Measurements from ENCODE around the gene LYZL1.
"Not testable (repeated sequence)": the region's sequence is repeated elsewhere in the genome, so short reads cannot be mapped to it uniquely, and the experiment has no call there.

The LYZL1 gene

GRCh38 chr10:29332061-29332760 is 43.3 kb downstream of the LYZL1 start:
- DNase-seq (ENCODE audit: low read depth in 2 of 2), result no peak

- DNase-seq (ENCODE audit: low read depth in 2 of 2), result no peak
Measured at GRCh38 chr10:29332761-29333148, 43.9 kb downstream of the LYZL1 start.

- DNase-seq (ENCODE audit: low read depth in 2 of 2), result not testable (repeated sequence)
Measured at GRCh38 chr10:29337526-29337925, 48.7 kb downstream of the LYZL1 start.

- DNase-seq (ENCODE audit: low read depth in 2 of 2), result no peak
Measured at GRCh38 chr10:29343607-29344038, 54.8 kb downstream of the LYZL1 start.

- DNase-seq (ENCODE audit: low read depth in 2 of 2), result no peak
Measured at GRCh38 chr10:29344073-29344820, 55.4 kb downstream of the LYZL1 start.

GRCh38 chr10:29345144-29345909 is 56.5 kb downstream of the LYZL1 start:
- no peak for DNase-seq (ENCODE audit: low read depth in 2 of 2)

- DNase-seq (ENCODE audit: low read depth in 2 of 2), result no peak
Measured at GRCh38 chr10:29345910-29346209, 57.0 kb downstream of the LYZL1 start.

GRCh38 chr10:29346296-29347001 is 57.6 kb downstream of the LYZL1 start:
- DNase-seq (ENCODE audit: low read depth in 2 of 2), result no peak

- no peak for DNase-seq (ENCODE audit: low read depth in 2 of 2)
Measured at GRCh38 chr10:29348836-29349235, 60.0 kb downstream of the LYZL1 start.

- DNase-seq (ENCODE audit: low read depth in 2 of 2), result no peak
Measured at GRCh38 chr10:29353305-29353704, 64.4 kb downstream of the LYZL1 start.

- no peak for DNase-seq (ENCODE audit: low read depth in 2 of 2)
Measured at GRCh38 chr10:29353887-29354561, 65.2 kb downstream of the LYZL1 start.

- no peak for DNase-seq (ENCODE audit: low read depth in 2 of 2)
Measured at GRCh38 chr10:29355411-29355991, 66.6 kb downstream of the LYZL1 start.

GRCh38 chr10:29356931-29357330 is 68.1 kb downstream of the LYZL1 start:
- no peak for DNase-seq (ENCODE audit: low read depth in 2 of 2)

GRCh38 chr10:29358010-29358616 is 69.2 kb downstream of the LYZL1 start:
- no peak for DNase-seq (ENCODE audit: low read depth in 2 of 2)

- not testable (repeated sequence) for DNase-seq (ENCODE audit: low read depth in 2 of 2)
Measured at GRCh38 chr10:29360215-29360853, 71.5 kb downstream of the LYZL1 start.
